ENCODE results near the gene MSI2. TPM values are rescaled to one million over a fixed set of nuclear protein-coding genes. Genes with fewer than 3 reads are reported as not detected.

MSI2 gene
- total RNA-seq, 1 experiment from 2014 or later, result 174 TPM

- no peaks in the 10 kb centered on the region for H3K27me3 Mint-ChIP-seq (ENCODE audit: insufficient read depth, unreplicated experiment)
- H3K27ac Mint-ChIP-seq (ENCODE audit: unreplicated experiment), result no peak overlapping the region
- H3K4me3 Mint-ChIP-seq (ENCODE audit: unreplicated experiment), result no peak overlapping the region
- peaks cover 3% of the 10 kb centered on the region for H3K4me1 ChIP-seq
- no TSS peak for BruUV-seq (replicated peaks)
- ChIA-PET POLR2A (no interaction called here), CTCF (no interaction called here)
- peaks cover 19% of the 10 kb centered on the region for H3K4me1 Mint-ChIP-seq (ENCODE audit: low read depth, unreplicated experiment)
- H3K9me3 Mint-ChIP-seq (ENCODE audit: unreplicated experiment), result no peaks in the 10 kb centered on the region
- no peak for DNase-seq
- H3K4me3 ChIP-seq (ENCODE audit: low read depth, low read length), result no peak overlapping the region
- no peak for TF ChIP-seq CTCF (IDR thresholded peaks at IDR 0.05; ENCODE audit: insufficient read depth in 1 of 2, low read depth in 1 of 2, low read length in 1 of 2, severe bottlenecking in 1 of 2, unreplicated experiment in 1 of 2)
- intact Hi-C loops (cut with micrococcal nuclease; ENCODE audit: unreplicated experiment), result no loop called here
- H3K9me3 ChIP-seq, result no peaks in the 10 kb centered on the region
- no peaks in the 10 kb centered on the region for H3K27me3 ChIP-seq (replicated peaks; ENCODE audit: control insufficient read depth, insufficient read depth, low read length)
- no peaks in the 10 kb centered on the region; the same call in 1 of the 2 replicates for H3K36me3 ChIP-seq (ENCODE audit: control insufficient read depth, insufficient read depth, low read length)
- peaks cover 48% of the 10 kb centered on the region for H3K36me3 Mint-ChIP-seq (ENCODE audit: insufficient read depth, unreplicated experiment)
Observed at GRCh38 chr17:57567251-57567650, 310.9 kb downstream of the MSI2 start.

GRCh38 chr17:57568340-57568739 is 312.0 kb downstream of the MSI2 start:
- Histone ChIP-seq H3K9me3 (no peaks in the 10 kb centered on the region), H3K4me1 (no peaks in the 10 kb centered on the region), H3K36me3 (ENCODE audit: control insufficient read depth, insufficient read depth, low read length) (no peaks in the 10 kb centered on the region; the same call in 1 of the 2 replicates), H3K4me3 (ENCODE audit: low read depth, low read length) (no peak overlapping the region), H3K27me3 (replicated peaks; ENCODE audit: control insufficient read depth, insufficient read depth, low read length) (no peaks in the 10 kb centered on the region)
- CTCF ChIA-PET, result no interaction called here
- no peak overlapping the region for H3K4me3 Mint-ChIP-seq (ENCODE audit: unreplicated experiment)
- peaks cover 14% of the 10 kb centered on the region for H3K4me1 Mint-ChIP-seq (ENCODE audit: low read depth, unreplicated experiment)
- H3K36me3 Mint-ChIP-seq (ENCODE audit: insufficient read depth, unreplicated experiment), result peaks cover 46% of the 10 kb centered on the region
- POLR2A ChIA-PET, result no interaction called here
- H3K27ac Mint-ChIP-seq (ENCODE audit: unreplicated experiment), result peak overlapping the region; percentile 2
- no peaks in the 10 kb centered on the region for H3K9me3 Mint-ChIP-seq (ENCODE audit: unreplicated experiment)
- intact Hi-C loops (cut with micrococcal nuclease; ENCODE audit: unreplicated experiment), result no loop called here
- no peaks in the 10 kb centered on the region for H3K27me3 Mint-ChIP-seq (ENCODE audit: insufficient read depth, unreplicated experiment)
- DNase-seq, result no peak
- BruUV-seq (replicated peaks), result no TSS peak
- TF ChIP-seq CTCF (IDR thresholded peaks at IDR 0.05; ENCODE audit: insufficient read depth in 1 of 2, low read depth in 1 of 2, low read length in 1 of 2, severe bottlenecking in 1 of 2, unreplicated experiment in 1 of 2), result no peak

- Histone ChIP-seq H3K27me3 (replicated peaks; ENCODE audit: control insufficient read depth, insufficient read depth, low read length) (no peaks in the 10 kb centered on the region), H3K36me3 (ENCODE audit: control insufficient read depth, insufficient read depth, low read length) (no peaks in the 10 kb centered on the region; the same call in 1 of the 2 replicates), H3K4me1 (no peaks in the 10 kb centered on the region), H3K4me3 (ENCODE audit: low read depth, low read length) (no peak overlapping the region), H3K9me3 (no peaks in the 10 kb centered on the region)
- Mint-ChIP-seq H3K4me1 (ENCODE audit: low read depth, unreplicated experiment) (peaks cover 8% of the 10 kb centered on the region), H3K27me3 (ENCODE audit: insufficient read depth, unreplicated experiment) (no peaks in the 10 kb centered on the region), H3K4me3 (ENCODE audit: unreplicated experiment) (no peak overlapping the region), H3K36me3 (ENCODE audit: insufficient read depth, unreplicated experiment) (peaks cover 52% of the 10 kb centered on the region), H3K27ac (ENCODE audit: unreplicated experiment) (peak overlapping the region; percentile 2), H3K9me3 (ENCODE audit: unreplicated experiment) (no peaks in the 10 kb centered on the region)
- TF ChIP-seq CTCF (IDR thresholded peaks at IDR 0.05; ENCODE audit: insufficient read depth in 1 of 2, low read depth in 1 of 2, low read length in 1 of 2, severe bottlenecking in 1 of 2, unreplicated experiment in 1 of 2), result no peak
- DNase-seq, result no peak
- POLR2A ChIA-PET, result interaction anchor here (0.7 kb wide), 1 partner anchor 41 kb away, joined by 3 read pairs; no protein-coding TSS in a partner anchor
- no TSS peak for BruUV-seq (replicated peaks)
- intact Hi-C loops (cut with micrococcal nuclease; ENCODE audit: unreplicated experiment), result no loop called here
- CTCF ChIA-PET, result no interaction called here
Observed at GRCh38 chr17:57569021-57569420, 312.7 kb downstream of the MSI2 start.
